ENCODE data around the gene KAT5. TPM values are rescaled to one million over a fixed set of nuclear protein-coding genes. Genes with fewer than 3 reads are reported as not detected.

KAT5 gene
- total and polyA plus RNA-seq, 10 of the 15 experiments (the other 5 are each of a cell fraction or from before 2014, with no cell fraction given), result 3.4 to 66.1 (median 46.3) TPM

- TF ChIP-seq CUX1 (IDR thresholded peaks at IDR 0.05; ENCODE audit: insufficient replicate concordance, low read depth, low read length) (no peak), ETV6 (conservative IDR thresholded peaks at IDR 0.05 in 1 of 2, IDR thresholded peaks at IDR 0.05 in 1 of 2; ENCODE audit: borderline replicate concordance in 1 of 2, low read depth in 1 of 2) (0 out of 4 replicates have a peak, but pooled peaks of 1 of the 2 experiments have one; percentile 19), WRNIP1 (IDR thresholded peaks at IDR 0.05; ENCODE audit: borderline replicate concordance, low read depth, low read length) (no peak), SREBF2 (IDR thresholded peaks at IDR 0.05; ENCODE audit: low read length) (no peak), MEF2A (IDR thresholded peaks at IDR 0.05; ENCODE audit: insufficient read depth, low read depth, low read length) (0 out of 2 replicates have a peak, but pooled peaks have one; percentile 13), SPI1 (IDR thresholded peaks at IDR 0.05; ENCODE audit: borderline replicate concordance, insufficient read depth, low read depth, low read length) (no peak), ZBTB11 (CRISPR knock-in tag; IDR thresholded peaks at IDR 0.05) (no peak), ZBTB40 (IDR thresholded peaks at IDR 0.05; ENCODE audit: borderline replicate concordance) (no peak), CREB1 (IDR thresholded peaks at IDR 0.05; ENCODE audit: low read depth) (0 out of 2 replicates have a peak, but pooled peaks have one; percentile 54), PML (IDR thresholded peaks at IDR 0.05; ENCODE audit: low read length) (no peak), KDM1A (IDR thresholded peaks at IDR 0.05; ENCODE audit: borderline replicate concordance) (no peak)
Measured at GRCh38 chr11:65662799-65663638, 49.0 kb upstream of the KAT5 start, which contains the start of gene RELA (continued).

Data from GM12878 (cell line).